Heart left ventricle (tissue), 16 donors: Measurements from ENCODE around the gene LRRC27. TPM values are rescaled to one million over a fixed set of nuclear protein-coding genes. Genes with fewer than 3 reads are reported as not detected.

Source experiments
- ATAC-seq, 4 donors: fragments of 200-7000 bp; cut with Tn5 transposase; one replicate each; pipeline ENCODE4 v1.9.1; 2020 to 2022; ENCODE audit warnings: moderate library complexity in 4 of 4, mild to moderate bottlenecking in 3 of 4, moderate number of reproducible peaks in 1 of 4
- DNase-seq, 5 donors: peaks; one replicate each; pipeline ENCODE4 v3.0.0-alpha.2; 2020
- H3K27ac ChIP-seq, 12 donors: fragments of 200-600 bp; sonication (generic) in 4 of 12; one replicate each; pipeline versions ENCODE4 v1.5.0 to v1.8.0; 2016 to 2022; ENCODE audit warnings: mild to moderate bottlenecking in 2 of 12
- H3K27me3 ChIP-seq, 9 donors: fragments of 200-600 bp; sonication (generic) in 2 of 9; one replicate each; pipeline versions ENCODE4 v1.5.1 to v1.8.0; 2016 to 2022; ENCODE audit warnings: mild to moderate bottlenecking in 3 of 9
- H3K36me3 ChIP-seq, 9 donors: fragments of 200-600 bp; sonication (generic) in 2 of 9; one replicate each; pipeline versions ENCODE4 v1.5.0 to v1.8.0; 2018 to 2022; ENCODE audit warnings: mild to moderate bottlenecking in 2 of 9
- H3K4me1 ChIP-seq, 12 donors: fragments of 200-600 bp; sonication (generic) in 4 of 12; one replicate each; pipeline versions ENCODE4 v1.5.0 to v1.8.0; 2016 to 2022; ENCODE audit warnings: mild to moderate bottlenecking in 3 of 12
- H3K4me3 ChIP-seq, 12 donors: fragments of 200-600 bp; sonication (generic) in 4 of 12; one replicate each; pipeline versions ENCODE4 v1.5.0 to v1.8.0; 2017 to 2022; ENCODE audit warnings: mild to moderate bottlenecking in 9 of 12, moderate library complexity in 4 of 12
- H3K9me3 ChIP-seq, 12 donors: fragments of 200-600 bp; sonication (generic) in 4 of 12; one replicate each; pipeline versions ENCODE4 v1.5.0 to v1.8.0; 2016 to 2022; ENCODE audit warnings: mild to moderate bottlenecking in 1 of 12
- CTCF ChIP-seq, 12 donors: fragments of 200-600 bp; sonication (generic) in 4 of 12; IDR thresholded peaks; one replicate each; pipeline versions ENCODE4 v1.5.0 to v1.8.0; 2018 to 2022; ENCODE audit warnings: antibody characterized with exemption in 12 of 12, mild to moderate bottlenecking in 5 of 12
- POLR2A ChIP-seq, 2 donors: fragments of 450-650 bp; IDR thresholded peaks; one replicate each; pipeline ENCODE4 v1.6.1; 2017; ENCODE audit warnings: antibody characterized with exemption in 2 of 2, mild to moderate bottlenecking in 2 of 2, moderate library complexity in 2 of 2
- WGBS, 4 donors: extraction: QIAGEN DNeasy Blood & Tissue Kit in 2 of 4; methylation state at CpG; one replicate each; pipeline versions ENCODE4 v1.1.5 to v1.1.7; 2013 to 2018; 5-methylcytosine and 5-hydroxymethylcytosine counted together
- intact Hi-C, 10 donors: fragments of 100-400 bp; cut with DNase I; formaldehyde crosslinking; loops; one replicate each; pipeline versions ENCODE4 v1.11.1 to v1.14.2; 2022
- polyA plus RNA-seq, 2 donors: library from polyadenylated mRNA; stranded (reverse); fragments of 200-250 nt; gene quantifications; one replicate each; pipeline ENCODE4 v1.2.3, GENCODE V29; 2013
- total RNA-seq, 9 donors: library from RNA; depleted of rRNA in 2 of 9; stranded (reverse); fragments of >200 nt in 2 of 9; fragmentation: NEBNext Ultra II Directional in 3 of 9; extraction: Animal tissue kit (Norgen Biotek cat#: 25700) in 3 of 9; gene quantifications; one replicate each; pipeline versions ENCODE4 v1.1.0 to v1.2.4, GENCODE V29; 2016 to 2023
- donor health status: ischemic (EF 13 %, LVEDD 7.1; RV severe dilation, severe dysfunction).
- donor health status: healthy with polysubstance abuse.
- donor health status: DM: no; HTN: yes; CAD: no.
- donor health status: DM: no; HTN: no; CAD: no.
- donor health status: ischemic (EF 25% LVEDD 6.9; RV normal size, moderate dysfunction).
- donor health status: ischemic (EF 25% LVEDD 5.7; RV mildly dilated, moderate dysfunction).
- donor health status: healthy.
- donor health status: DM: yes; HTN: yes; CAD: no.
- donor health status: ischemic (EF 35%, LVEDD 5.7; RV mildly dilated, moderate dysfunction).
- donor health status: nonischemic (EF 11% LVEDD 7.7; RV severe dilation, severe dysfunction).
- donor health status: DM: yes; HTN: yes; CAD: no.
- donor health status: PGD.
- donor health status: ischemic (EF 29% LVEDD 5.4; RV normal size, mild dysfunction).
- donor health status: nonischemic (EF 23%, LVEDD 6.1; RV moderate dilation, normal function).

LRRC27 gene
- total and polyA plus RNA-seq, 11 donors: 2.6 to 8.9 (median 5.1) TPM

GRCh38 chr10:132309879-132310591, 22.0 kb upstream of the LRRC27 start:
- peak in 2 of 5 donors; percentile 13 to 17 for DNase-seq
- no peak overlapping the region for H3K27ac ChIP-seq
- no peaks in the 10 kb centered on the region for H3K27me3 ChIP-seq
- H3K4me1 ChIP-seq: peaks cover 0 to 24% (median 15%) of the 10 kb centered on the region in 12 donors
- no peak for ATAC-seq
- no peaks in the 10 kb centered on the region for H3K36me3 ChIP-seq
- H3K9me3 ChIP-seq: peaks cover 0 to 11% (median 0%) of the 10 kb centered on the region in 12 donors
- H3K4me3 ChIP-seq: no peak overlapping the region
- WGBS, 4 donors: 76 to 88% (median 86%) methylated on average over 7 of the region's 7 CpGs
- TF ChIP-seq CTCF (IDR thresholded peaks at IDR 0.05) (no peak), POLR2A (IDR thresholded peaks at IDR 0.05) (no peak)
- intact Hi-C loops: loop anchor here in 4 of 10 donors (2.0 to 5.0 kb wide), 4 partner anchors 19 to 88 kb away; partner anchors contain the start of gene LRRC27 (in 1 of the 4)

- H3K27ac ChIP-seq: no peak overlapping the region
- no peaks in the 10 kb centered on the region for H3K36me3 ChIP-seq
- peak in 2 of 5 donors; percentile 9 to 12 for DNase-seq
- H3K27me3 ChIP-seq: no peaks in the 10 kb centered on the region
- H3K9me3 ChIP-seq: peaks cover 0 to 11% (median 0%) of the 10 kb centered on the region in 12 donors
- no peak for ATAC-seq
- H3K4me1 ChIP-seq: peaks cover 0 to 24% (median 15%) of the 10 kb centered on the region in 12 donors
- no peak for TF ChIP-seq POLR2A (IDR thresholded peaks at IDR 0.05)
- TF ChIP-seq CTCF (IDR thresholded peaks at IDR 0.05): no peak
- no peak overlapping the region for H3K4me3 ChIP-seq
- 65 to 76% (median 71%) methylated on average over 12 to 17 of the region's 17 CpGs for WGBS, 4 donors
- intact Hi-C loops: loop anchor here in 1 of 10 donors (2.0 kb wide), 1 partner anchor 20 kb away; no protein-coding TSS in a partner anchor
Observed at GRCh38 chr10:132310701-132311337, 21.2 kb upstream of the LRRC27 start.

GRCh38 chr10:132311338-132311939, 20.6 kb upstream of the LRRC27 start:
- intact Hi-C loops: loop anchor here in 1 of 10 donors (2.0 kb wide), 1 partner anchor 19 kb away; no protein-coding TSS in a partner anchor
- Histone ChIP-seq H3K4me1 (peaks cover 0 to 24% (median 15%) of the 10 kb centered on the region in 12 donors), H3K9me3 (peaks cover 0 to 11% (median 0%) of the 10 kb centered on the region in 12 donors), H3K27me3 (no peaks in the 10 kb centered on the region), H3K36me3 (no peaks in the 10 kb centered on the region), H3K4me3 (no peak overlapping the region), H3K27ac (no peak overlapping the region)
- peak in 1 of 5 donors; percentile 21 for DNase-seq
- 61 to 76% (median 65%) methylated on average over 18 of the region's 18 CpGs for WGBS, 4 donors
- TF ChIP-seq CTCF (IDR thresholded peaks at IDR 0.05) (no peak), POLR2A (IDR thresholded peaks at IDR 0.05) (no peak)
- no peak for ATAC-seq

- DNase-seq (peak in 1 of 5 donors; percentile 19), ATAC-seq (no peak)
- H3K36me3 ChIP-seq: no peaks in the 10 kb centered on the region
- intact Hi-C loops: no loop called here
- WGBS, 4 donors: 90 to 95% (median 91%) methylated on average over 12 of the region's 12 CpGs
- peaks cover 0 to 14% (median 6%) of the 10 kb centered on the region in 12 donors for H3K4me1 ChIP-seq
- TF ChIP-seq POLR2A (IDR thresholded peaks at IDR 0.05): no peak
- no peak for TF ChIP-seq CTCF (IDR thresholded peaks at IDR 0.05)
- H3K4me3 ChIP-seq: no peak overlapping the region
- H3K27ac ChIP-seq: no peak overlapping the region
- H3K27me3 ChIP-seq: no peaks in the 10 kb centered on the region
- H3K9me3 ChIP-seq: peaks cover 0 to 11% (median 0%) of the 10 kb centered on the region in 12 donors
Observed at GRCh38 chr10:132313305-132313704, 18.7 kb upstream of the LRRC27 start.
